CD4-positive, alpha-beta T cell treated with Interferon gamma for 1 hour (primary cell): ENCODE measurements around the gene CTIF.
"Not testable (repeated sequence)": the region's sequence is repeated elsewhere in the genome, so short reads cannot be mapped to it uniquely, and the experiment has no call there.

ENCODE experiments used
- DNase-seq: peaks from one replicate; pipeline ENCODE4 v3.0.0-alpha.2; 2020

Gene CTIF

GRCh38 chr18:48861181-48861708, 322.4 kb downstream of the CTIF start:
- DNase-seq = no peak

GRCh38 chr18:48862132-48862531, 323.3 kb downstream of the CTIF start:
- DNase-seq = no peak

GRCh38 chr18:48862678-48863270, 323.9 kb downstream of the CTIF start:
- DNase-seq = no peak

- no peak for DNase-seq
Observed at GRCh38 chr18:48863432-48864065, 324.7 kb downstream of the CTIF start.

GRCh38 chr18:48864876-48865275, 326.0 kb downstream of the CTIF start:
- DNase-seq = no peak

GRCh38 chr18:48866028-48866733, 327.4 kb downstream of the CTIF start:
- no peak for DNase-seq

- no peak for DNase-seq
Observed at GRCh38 chr18:48866856-48867255, 328.0 kb downstream of the CTIF start.

- no peak for DNase-seq
Observed at GRCh38 chr18:48867978-48868377, 329.1 kb downstream of the CTIF start.

- DNase-seq = peak; percentile 73
Observed at GRCh38 chr18:48868468-48869466, 329.9 kb downstream of the CTIF start.

GRCh38 chr18:48869591-48869990, 330.8 kb downstream of the CTIF start:
- DNase-seq = no peak

GRCh38 chr18:48870926-48871325, 332.1 kb downstream of the CTIF start:
- DNase-seq = not testable (repeated sequence)

- DNase-seq = no peak
Observed at GRCh38 chr18:48871391-48872166, 332.7 kb downstream of the CTIF start.

- no peak for DNase-seq
Observed at GRCh38 chr18:48872234-48873145, 333.7 kb downstream of the CTIF start.

- DNase-seq = no peak
Observed at GRCh38 chr18:48874233-48874632, 335.4 kb downstream of the CTIF start.

- DNase-seq = no peak
Observed at GRCh38 chr18:48874701-48875162, 335.9 kb downstream of the CTIF start.

GRCh38 chr18:48875314-48875941, 336.6 kb downstream of the CTIF start:
- DNase-seq = no peak

GRCh38 chr18:48875942-48876511, 337.2 kb downstream of the CTIF start:
- DNase-seq = no peak

GRCh38 chr18:48876590-48876989, 337.8 kb downstream of the CTIF start:
- DNase-seq = no peak

- DNase-seq = no peak
Observed at GRCh38 chr18:48877941-48878340, 339.1 kb downstream of the CTIF start.

- DNase-seq = no peak
Observed at GRCh38 chr18:48878471-48878870, 339.6 kb downstream of the CTIF start.
